Mucosa of rectum (tissue), 2 donors: ENCODE results near the gene SDC3.
A peak's percentile ranks its signal among the peaks of the same experiment; 100 is the strongest.
"Not testable (repeated sequence)": the region's sequence is repeated elsewhere in the genome, so short reads cannot be mapped to it uniquely, and the experiment has no call there.

Experiments
- H3K27ac ChIP-seq, 2 donors: one replicate each; pipeline ENCODE4 v1.7.0; 2013; ENCODE audit warnings: inconsistent platforms in 2 of 2, low read depth in 2 of 2, low read length in 2 of 2
- H3K27me3 ChIP-seq, 2 donors: one replicate each; pipeline ENCODE4 v1.7.0; 2013; ENCODE audit warnings: low read length in 2 of 2; ENCODE audit not compliant: control insufficient read depth in 2 of 2, insufficient read depth in 2 of 2
- H3K36me3 ChIP-seq, 2 donors: one replicate each; pipeline ENCODE4 v1.7.0; 2013; ENCODE audit warnings: low read length in 2 of 2; ENCODE audit not compliant: control insufficient read depth in 2 of 2, insufficient read depth in 2 of 2
- H3K4me1 ChIP-seq, 2 donors: one replicate each; pipeline ENCODE4 v1.7.0; 2013; ENCODE audit warnings: low read length in 2 of 2, mild to moderate bottlenecking in 1 of 2; ENCODE audit not compliant: control insufficient read depth in 2 of 2, insufficient read depth in 2 of 2
- H3K4me3 ChIP-seq, 2 donors: one replicate each; pipeline ENCODE4 v1.7.0; 2013; ENCODE audit warnings: low read length in 2 of 2
- H3K9ac ChIP-seq, 2 donors: one replicate each; pipeline ENCODE4 v1.7.0; 2013; ENCODE audit warnings: low read length in 2 of 2, low read depth in 1 of 2, mild to moderate bottlenecking in 1 of 2
- H3K9me3 ChIP-seq, 2 donors: one replicate each; pipeline ENCODE4 v1.7.0; 2013; ENCODE audit warnings: low read length in 2 of 2; ENCODE audit not compliant: control insufficient read depth in 2 of 2
- donor health status: healthy.
- donor health status: Normal muscosa, but diverticular disease.

Gene SDC3, protein sequence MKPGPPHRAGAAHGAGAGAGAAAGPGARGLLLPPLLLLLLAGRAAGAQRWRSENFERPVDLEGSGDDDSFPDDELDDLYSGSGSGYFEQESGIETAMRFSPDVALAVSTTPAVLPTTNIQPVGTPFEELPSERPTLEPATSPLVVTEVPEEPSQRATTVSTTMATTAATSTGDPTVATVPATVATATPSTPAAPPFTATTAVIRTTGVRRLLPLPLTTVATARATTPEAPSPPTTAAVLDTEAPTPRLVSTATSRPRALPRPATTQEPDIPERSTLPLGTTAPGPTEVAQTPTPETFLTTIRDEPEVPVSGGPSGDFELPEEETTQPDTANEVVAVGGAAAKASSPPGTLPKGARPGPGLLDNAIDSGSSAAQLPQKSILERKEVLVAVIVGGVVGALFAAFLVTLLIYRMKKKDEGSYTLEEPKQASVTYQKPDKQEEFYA

GRCh38 chr1:30908696-30909364, at the start of gene SDC3:
TSS of gene SDC3 (minus strand) at chr1:30908758. CDS start at chr1:30908586, 172 bp downstream.
- Histone ChIP-seq H3K27ac (peak within 1 kb of the TSS in 1 of 2 donors; percentile 13), H3K4me1 (peaks cover 13 to 14% of the 10 kb centered on the region in 2 donors), H3K36me3 (no peaks in the 10 kb centered on the region), H3K9ac (peak within 1 kb of the TSS; percentile 32 to 55), H3K4me3 (peak within 1 kb of the TSS; percentile 52 to 67), H3K27me3 (peaks cover 3 to 13% of the 10 kb centered on the region in 2 donors), H3K9me3 (no peaks in the 10 kb centered on the region)

DNA sequence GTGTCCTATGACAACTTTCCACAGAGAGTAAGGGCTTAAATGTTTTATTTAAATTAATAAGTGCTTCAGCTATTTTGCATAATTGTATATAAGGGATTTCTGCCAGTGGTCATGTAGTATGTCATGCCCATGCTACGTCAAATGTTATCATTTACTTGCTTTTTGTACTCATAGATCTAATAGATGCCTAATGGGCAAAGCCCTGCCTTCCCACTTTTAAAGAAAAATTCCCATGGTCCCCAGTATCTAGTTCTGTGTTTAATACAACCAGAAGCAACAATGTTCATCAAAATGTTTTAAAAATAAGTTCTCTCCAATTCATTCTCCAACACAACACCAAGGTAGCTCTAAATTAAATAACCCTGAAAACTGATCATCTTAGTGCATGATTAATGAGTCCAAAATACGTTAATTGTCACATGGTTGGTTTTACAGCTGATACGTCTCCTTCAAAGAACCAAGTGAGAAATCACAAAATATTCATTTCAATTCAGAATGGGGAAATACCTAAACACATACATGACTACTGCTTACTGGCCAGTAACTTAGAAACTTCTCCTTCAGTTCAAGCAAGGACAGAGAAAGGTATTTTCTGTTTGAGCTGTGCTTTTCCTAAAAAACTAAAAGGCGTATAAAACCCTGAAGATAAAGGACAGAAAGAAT, 49.1 kb upstream of the SDC3 start:
- Histone ChIP-seq H3K36me3 (peaks cover 44 to 67% of the 10 kb centered on the region in 2 donors), H3K4me3 (no peak overlapping the region), H3K27me3 (no peaks in the 10 kb centered on the region), H3K27ac (no peak overlapping the region), H3K9ac (no peak overlapping the region), H3K9me3 (no peaks in the 10 kb centered on the region), H3K4me1 (no peaks in the 10 kb centered on the region)

- no peak overlapping the region for H3K4me3 ChIP-seq
- H3K36me3 ChIP-seq: peaks cover 52 to 72% of the 10 kb centered on the region in 2 donors
- H3K27me3 ChIP-seq: no peaks in the 10 kb centered on the region
Measured at GRCh38 chr1:30955448-30956015, 47.0 kb upstream of the SDC3 start.

GRCh38 chr1:30953685-30954084, 45.1 kb upstream of the SDC3 start:
- Histone ChIP-seq H3K27me3 (no peaks in the 10 kb centered on the region), H3K9ac (no peak overlapping the region), H3K4me1 (no peaks in the 10 kb centered on the region), H3K36me3 (peaks cover 59 to 72% of the 10 kb centered on the region in 2 donors), H3K4me3 (no peak overlapping the region), H3K9me3 (no peaks in the 10 kb centered on the region), H3K27ac (no peak overlapping the region)

More at GRCh38 chr1:30955448-30956015, 47.0 kb upstream of the SDC3 start:
- H3K4me1 ChIP-seq: no peaks in the 10 kb centered on the region
- H3K9ac ChIP-seq: no peak overlapping the region
- no peaks in the 10 kb centered on the region for H3K9me3 ChIP-seq
- H3K27ac ChIP-seq: no peak overlapping the region

GRCh38 chr1:30952098-30952497, 43.5 kb upstream of the SDC3 start:
- no peak overlapping the region for H3K4me3 ChIP-seq
- H3K27ac ChIP-seq: no peak overlapping the region
- no peak overlapping the region for H3K9ac ChIP-seq
- H3K9me3 ChIP-seq: no peaks in the 10 kb centered on the region
- peaks cover 58 to 73% of the 10 kb centered on the region in 2 donors for H3K36me3 ChIP-seq
- H3K27me3 ChIP-seq: no peaks in the 10 kb centered on the region
- no peaks in the 10 kb centered on the region for H3K4me1 ChIP-seq

DNA sequence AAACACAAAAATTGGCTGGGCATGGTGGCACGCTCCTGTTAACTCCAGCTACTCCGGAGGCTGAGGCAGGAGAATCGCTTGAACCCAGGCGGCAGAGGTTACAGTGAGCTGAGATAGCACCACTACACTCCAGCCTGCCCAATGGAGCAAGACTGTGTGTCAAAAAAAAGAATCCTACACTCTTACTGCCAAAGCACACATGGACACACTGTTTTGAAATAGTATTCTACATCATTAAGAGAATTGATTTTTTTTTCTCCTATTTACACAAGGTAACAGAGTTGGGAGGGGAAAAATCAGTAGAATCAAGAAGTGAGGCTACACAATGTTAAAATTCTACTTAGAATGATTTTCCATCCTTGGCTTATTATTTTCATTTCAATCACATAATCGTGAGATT, 42.1 kb upstream of the SDC3 start:
- H3K36me3 ChIP-seq: peaks cover 53 to 72% of the 10 kb centered on the region in 2 donors

DNA sequence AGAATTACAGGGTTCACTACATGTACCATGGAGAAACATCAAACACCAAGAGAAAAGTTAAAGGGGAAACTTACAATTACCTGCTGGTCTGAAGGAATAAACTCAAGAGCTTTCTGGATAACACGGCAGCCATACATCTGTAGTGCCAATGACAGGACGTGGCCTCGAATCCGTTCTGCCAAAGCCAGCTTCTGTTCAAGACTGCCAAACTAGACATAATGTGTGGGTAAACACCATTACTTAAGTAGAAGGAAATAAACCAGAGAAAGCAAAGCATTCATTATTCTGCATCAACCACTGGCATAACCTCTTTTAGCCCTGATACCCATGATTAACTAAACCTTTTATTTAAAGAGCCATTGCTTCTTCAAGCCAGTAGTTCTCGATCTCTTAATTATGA, 41.5 kb upstream of the SDC3 start:
- Histone ChIP-seq H3K4me3 (no peak overlapping the region), H3K27ac (no peak overlapping the region), H3K36me3 (peaks cover 58 to 77% of the 10 kb centered on the region in 2 donors), H3K27me3 (no peaks in the 10 kb centered on the region), H3K9me3 (no peaks in the 10 kb centered on the region), H3K4me1 (no peaks in the 10 kb centered on the region), H3K9ac (no peak overlapping the region)

More for the DNA sequence above, 42.1 kb upstream of the SDC3 start:
- Histone ChIP-seq H3K4me1 (no peaks in the 10 kb centered on the region), H3K9me3 (no peaks in the 10 kb centered on the region), H3K27ac (no peak overlapping the region), H3K27me3 (no peaks in the 10 kb centered on the region), H3K4me3 (no peak overlapping the region), H3K9ac (no peak overlapping the region)

DNA sequence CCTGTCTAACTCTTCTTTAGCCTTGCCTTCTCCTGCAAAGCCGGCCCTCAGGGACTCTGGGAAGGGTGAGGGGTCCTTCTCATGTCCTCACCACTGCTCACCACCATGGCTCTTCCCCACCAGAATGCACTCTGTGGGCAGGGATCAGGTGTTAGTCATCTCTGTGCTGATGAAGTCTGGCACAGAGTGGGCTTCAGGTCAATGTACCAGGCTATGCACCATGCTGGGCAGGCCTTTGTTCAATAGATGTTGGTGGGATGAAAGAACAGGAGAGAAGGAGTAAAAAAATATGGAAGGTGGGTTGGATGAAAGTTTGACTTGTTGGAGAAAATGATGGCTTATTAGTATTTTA, 40.9 kb upstream of the SDC3 start:
- H3K9me3 ChIP-seq, H3K27me3 ChIP-seq, H3K9ac ChIP-seq, H3K27ac ChIP-seq, H3K4me3 ChIP-seq, H3K4me1 ChIP-seq: not testable (repeated sequence)
- peaks cover 64 to 79% of the 10 kb centered on the region in 2 donors for H3K36me3 ChIP-seq

- not testable (repeated sequence) for H3K4me1 ChIP-seq, H3K27me3 ChIP-seq, H3K27ac ChIP-seq, H3K4me3 ChIP-seq, H3K9ac ChIP-seq, H3K9me3 ChIP-seq
- H3K36me3 ChIP-seq: peaks cover 67 to 78% of the 10 kb centered on the region in 2 donors
Measured at GRCh38 chr1:30948813-30949486, 40.4 kb upstream of the SDC3 start.
